Endothelial cell of hepatic sinusoid (primary cell): ENCODE results near the gene FAM107B.
"Not testable (repeated sequence)": the region's sequence is repeated elsewhere in the genome, so short reads cannot be mapped to it uniquely, and the experiment has no call there.

Experiments
- in situ Hi-C: cut with HindIII; loops from 2 replicates; pipeline ENCODE4 v1.10.0; 2017; ENCODE audit warnings: low sequenced_read_pairs

FAM107B gene

DNA sequence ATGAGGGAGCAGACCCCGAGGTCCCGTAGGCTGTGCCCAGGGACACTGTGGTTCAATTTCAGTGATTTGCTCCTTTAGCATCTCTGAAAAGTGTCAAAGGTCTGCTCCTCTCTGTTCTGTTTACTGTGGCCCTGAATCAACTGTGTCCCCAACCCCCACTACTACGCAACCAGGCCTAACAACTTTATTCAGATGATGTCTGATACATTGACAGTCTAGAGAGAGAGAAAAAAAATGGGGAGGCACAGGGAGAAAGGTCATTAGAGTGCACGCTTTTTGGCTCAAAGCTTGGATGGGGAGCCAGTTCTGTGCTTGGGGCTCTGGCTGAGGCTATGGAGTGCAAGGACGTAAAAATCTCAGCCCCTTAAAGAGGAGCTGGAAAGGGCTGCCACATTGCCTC is 77.9 kb downstream of the FAM107B start:
- in situ Hi-C loops = loop anchor here (5.0 kb wide), 1 partner anchor 50 kb away; no protein-coding TSS in a partner anchor

DNA sequence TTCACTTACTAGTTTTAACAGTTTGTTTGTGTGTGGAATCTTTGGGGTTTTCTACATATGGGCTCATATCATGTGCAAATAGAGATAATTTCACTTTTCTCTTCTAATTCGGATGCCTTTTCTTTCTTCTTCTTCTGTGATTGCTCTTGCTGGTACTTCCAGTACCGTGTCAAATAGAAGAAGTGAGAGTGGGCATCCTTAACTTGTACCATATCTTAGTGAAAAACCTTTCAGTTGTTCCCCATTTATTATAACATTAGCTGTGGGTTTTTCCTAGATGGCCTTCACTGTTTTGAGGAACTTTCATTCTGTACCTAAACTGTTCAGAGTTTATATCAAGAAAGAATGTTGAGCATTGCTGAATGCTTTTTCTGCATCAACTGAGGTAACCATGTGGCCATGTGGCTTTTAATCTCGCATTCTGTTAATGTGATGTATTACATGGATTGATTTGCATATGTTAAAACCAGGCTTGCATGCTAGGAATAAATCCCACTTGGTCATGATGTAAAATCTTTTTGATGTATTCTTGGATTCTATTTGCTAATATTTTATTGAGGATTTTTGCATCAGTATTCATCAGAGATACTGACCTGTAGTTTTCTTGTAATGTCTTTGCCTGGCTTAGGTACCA is 78.7 kb downstream of the FAM107B start:
- in situ Hi-C loops = loop anchor here (5.0 kb wide), 1 partner anchor 49 kb away; no protein-coding TSS in a partner anchor

DNA sequence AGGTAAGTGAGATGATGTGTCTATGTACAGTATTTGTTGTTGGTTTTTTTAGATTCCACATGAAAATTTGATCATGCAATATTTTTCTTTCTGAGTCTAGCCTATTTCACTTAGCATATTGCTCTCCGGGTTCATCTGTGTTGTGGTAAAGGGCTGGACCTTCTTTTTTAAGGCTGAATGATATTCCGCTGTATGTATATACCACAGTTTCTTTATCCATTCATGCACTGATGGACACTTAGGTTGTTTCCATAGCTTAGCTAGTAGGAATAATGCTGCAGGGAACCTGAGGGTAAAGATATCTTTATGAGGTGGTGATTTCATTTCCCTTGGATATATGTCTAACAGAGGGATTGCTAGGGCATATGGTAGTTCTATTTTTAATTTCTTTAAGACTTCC is 80.8 kb downstream of the FAM107B start:
- in situ Hi-C loops = no loop called here

DNA sequence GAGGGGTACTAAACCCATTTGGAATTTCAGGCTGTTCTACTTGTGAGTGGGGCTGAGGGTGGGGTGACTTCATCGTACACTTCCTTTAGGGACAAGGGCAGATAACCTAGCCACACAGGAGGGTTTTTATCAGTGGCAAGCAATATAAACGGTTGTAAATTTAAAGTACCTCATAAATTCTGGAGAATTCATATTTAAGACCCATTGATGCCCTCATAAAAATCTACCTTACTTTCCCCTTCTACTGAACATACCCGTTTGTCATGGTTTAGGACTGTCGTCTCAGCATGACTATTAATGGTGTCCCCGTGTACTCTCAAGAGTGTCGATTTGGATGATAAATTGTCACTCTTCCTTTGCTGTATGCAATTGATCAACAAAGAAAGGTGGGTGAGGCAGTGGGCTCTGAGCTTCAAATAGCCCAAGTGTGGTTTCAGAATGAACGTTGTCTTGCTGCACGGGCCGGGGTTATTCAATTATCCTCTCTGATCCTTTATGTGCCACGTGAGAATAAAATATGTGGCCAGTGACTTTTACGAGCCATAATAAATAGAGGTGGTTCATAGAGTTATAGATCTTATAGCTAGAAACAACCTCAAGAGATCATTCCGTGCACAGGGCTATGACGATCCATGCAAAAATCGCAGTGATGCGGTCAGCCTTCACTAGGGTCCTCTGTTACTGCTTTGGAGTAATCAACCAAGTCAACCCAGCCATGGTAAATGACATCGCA is 82.2 kb downstream of the FAM107B start:
- in situ Hi-C loops = no loop called here

GRCh38 chr10:14691359-14691758 is 83.3 kb downstream of the FAM107B start:
- in situ Hi-C loops = no loop called here

DNA sequence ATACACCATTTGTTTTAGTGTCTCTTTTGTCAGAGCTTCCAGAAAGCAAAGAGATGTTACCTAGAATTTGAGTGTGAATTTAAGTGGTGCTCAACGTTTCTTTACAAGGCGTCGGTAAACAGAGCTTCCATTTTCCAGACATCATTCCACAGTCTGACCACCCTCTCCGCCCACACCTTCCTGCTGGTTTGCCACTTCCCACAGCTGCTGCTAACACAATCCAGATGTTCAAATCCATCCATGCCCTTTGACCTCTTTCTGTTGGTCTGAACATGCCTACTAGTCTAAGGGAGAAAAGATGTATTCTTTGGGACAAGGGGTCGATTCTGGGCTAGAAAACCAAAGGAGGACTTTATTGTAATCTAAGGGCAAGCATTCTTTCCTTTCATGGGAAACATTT is 86.1 kb downstream of the FAM107B start:
- in situ Hi-C loops = no loop called here

GRCh38 chr10:14688189-14688588 is 86.5 kb downstream of the FAM107B start:
- in situ Hi-C loops = not testable (repeated sequence)

DNA sequence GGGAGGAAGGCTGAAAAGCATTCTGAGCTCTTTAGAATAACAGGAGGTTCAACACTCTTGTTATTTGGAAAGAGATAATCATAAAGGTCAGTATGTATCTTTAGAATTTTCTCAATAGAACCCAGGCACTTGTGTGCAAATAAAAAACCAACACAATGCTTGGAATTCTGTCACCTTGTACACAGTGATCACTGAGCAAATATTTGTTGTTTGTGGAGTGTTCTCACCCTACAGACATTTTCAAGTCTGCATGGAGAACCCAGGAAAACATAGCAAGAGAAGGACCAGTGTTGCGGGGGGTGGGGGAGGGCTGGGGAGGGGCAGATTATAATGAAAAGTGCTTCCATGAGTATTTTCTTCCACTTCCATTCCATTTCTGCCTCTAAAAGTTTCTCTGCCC is 87.4 kb downstream of the FAM107B start:
- in situ Hi-C loops = no loop called here

DNA sequence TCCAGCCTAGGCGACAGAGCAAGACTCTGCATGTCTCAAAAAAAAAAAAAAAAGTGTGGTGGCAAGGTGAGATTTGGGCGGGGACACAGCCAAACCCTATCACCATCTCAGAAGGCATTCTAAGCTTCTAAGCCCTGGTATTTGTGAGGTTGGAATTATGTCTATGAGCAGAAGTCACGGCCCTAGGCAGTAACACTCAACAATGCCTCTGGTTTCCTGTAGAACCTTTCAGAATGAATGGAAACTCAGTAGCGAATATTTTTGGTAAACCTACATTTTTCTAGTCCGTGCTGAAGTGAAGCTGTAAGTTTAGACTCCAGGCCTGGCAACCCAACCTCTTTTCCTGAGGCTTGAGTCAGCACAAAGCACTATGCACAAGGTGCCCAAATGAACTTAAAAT is 88.3 kb downstream of the FAM107B start:
- in situ Hi-C loops = no loop called here

DNA sequence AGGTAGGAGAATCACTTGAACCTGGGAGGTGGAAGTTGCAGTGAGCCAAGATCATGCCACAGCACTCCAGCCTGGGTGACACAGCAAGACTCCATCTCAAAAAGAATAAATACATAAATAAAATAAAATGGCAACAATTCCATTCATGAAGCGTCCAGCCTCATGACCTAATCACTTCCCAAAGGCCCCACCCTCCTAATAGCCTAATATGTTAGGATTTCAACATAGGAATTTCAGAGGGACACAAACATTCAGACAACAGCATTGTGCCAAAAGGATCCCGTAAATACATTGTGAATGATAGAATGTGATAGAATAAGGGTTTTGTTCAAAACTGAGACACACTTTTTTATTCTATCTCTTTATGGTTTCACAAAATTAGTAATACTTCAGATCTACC is 90.3 kb downstream of the FAM107B start:
- in situ Hi-C loops = no loop called here

GRCh38 chr10:14683256-14683655 is 91.4 kb downstream of the FAM107B start:
- in situ Hi-C loops = no loop called here

DNA sequence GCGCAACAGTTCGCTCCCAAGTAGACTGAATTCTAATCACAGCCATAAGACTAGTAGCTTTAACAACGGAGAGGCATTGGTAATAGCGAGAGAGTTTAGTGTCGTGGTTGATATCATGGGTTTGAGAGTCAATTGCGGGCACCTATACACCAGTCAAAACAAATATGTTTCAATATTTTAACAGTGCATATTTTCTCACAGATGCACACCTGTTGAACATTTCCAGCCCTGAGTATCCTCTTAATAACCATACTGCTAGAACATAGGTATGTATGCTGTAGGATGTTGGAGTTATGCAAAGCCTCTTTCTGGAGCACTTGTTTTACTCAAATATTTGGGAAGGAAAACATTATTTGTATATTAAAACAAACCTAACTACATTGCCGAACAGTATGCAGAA is 92.9 kb downstream of the FAM107B start:
- in situ Hi-C loops = no loop called here

DNA sequence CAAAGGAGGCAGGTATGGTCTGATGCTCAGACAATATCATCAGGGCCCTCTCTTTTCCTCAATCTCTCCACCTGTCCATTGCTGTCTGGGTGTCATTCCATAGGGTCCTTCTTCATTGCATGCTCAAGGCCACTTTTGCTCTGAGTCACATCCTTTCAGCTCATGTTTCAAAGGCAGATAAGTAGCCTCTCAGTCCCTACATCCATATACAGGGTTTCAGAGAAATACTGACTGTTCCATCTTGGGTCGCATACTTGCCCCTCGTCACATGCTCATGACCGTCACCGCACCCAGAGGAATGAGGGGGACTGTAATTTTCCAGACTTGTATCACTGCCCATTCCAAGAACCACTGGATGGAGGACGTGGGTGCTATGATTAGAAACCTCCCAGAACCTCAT is 93.4 kb downstream of the FAM107B start:
- in situ Hi-C loops = no loop called here

DNA sequence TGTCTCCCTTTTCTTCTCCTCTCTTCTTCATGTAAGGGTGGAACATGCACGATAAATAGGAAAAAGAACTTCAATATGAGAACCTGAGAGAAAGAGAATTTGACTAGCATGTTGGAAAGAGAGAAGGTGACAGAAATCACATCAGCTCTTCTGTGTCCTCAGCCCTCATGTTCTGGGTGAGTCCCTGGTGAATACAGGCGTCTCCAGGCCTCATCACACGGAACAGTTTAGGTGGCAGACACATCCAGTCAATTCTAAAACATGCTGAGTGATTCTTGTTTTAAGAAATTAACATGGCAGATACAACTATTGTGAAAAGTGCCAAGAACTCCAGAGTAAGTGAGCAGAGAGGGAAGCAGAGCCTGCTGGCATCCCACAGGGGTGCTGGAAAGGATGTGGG is 96.1 kb downstream of the FAM107B start:
- in situ Hi-C loops = no loop called here

- in situ Hi-C loops = no loop called here
These were observed 98.0 kb downstream of the FAM107B start for GRCh38 chr10:14676732-14677131.

DNA sequence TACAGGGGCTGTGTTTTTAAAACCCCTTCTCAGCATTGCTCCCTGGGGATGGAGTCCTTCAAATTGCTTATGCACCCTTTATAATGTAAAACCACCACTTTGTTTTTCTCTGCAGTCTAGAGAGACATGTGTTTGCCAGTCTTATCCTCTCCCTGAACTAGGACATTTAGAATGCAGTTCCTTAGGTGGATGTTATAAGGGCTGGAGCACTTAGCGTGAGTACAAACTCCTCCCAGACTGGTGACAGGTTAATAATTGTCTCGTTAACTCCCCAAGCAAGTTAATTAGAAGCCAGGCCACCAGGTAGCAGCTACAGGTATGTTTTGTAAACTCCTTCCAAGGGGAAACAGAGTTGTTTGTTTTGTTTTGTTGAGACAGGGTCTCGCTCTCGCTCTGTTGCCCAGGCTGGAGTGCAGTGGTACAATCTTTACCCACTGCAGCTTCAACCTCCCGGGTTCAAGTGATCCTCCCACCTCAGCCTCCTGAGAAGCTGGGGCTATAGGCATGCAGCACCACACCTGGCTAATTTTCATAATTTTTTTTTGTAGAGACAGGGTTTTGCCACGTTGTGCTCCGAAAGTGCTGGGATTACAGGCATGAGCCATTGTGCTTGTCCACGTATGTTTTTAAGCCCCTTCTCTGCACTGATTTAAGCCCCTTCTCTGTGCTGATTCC is 100.2 kb downstream of the FAM107B start:
- in situ Hi-C loops = no loop called here

GRCh38 chr10:14673189-14673861 is 101.4 kb downstream of the FAM107B start:
- in situ Hi-C loops = no loop called here

GRCh38 chr10:14671386-14671831 is 103.3 kb downstream of the FAM107B start:
- in situ Hi-C loops = no loop called here

DNA sequence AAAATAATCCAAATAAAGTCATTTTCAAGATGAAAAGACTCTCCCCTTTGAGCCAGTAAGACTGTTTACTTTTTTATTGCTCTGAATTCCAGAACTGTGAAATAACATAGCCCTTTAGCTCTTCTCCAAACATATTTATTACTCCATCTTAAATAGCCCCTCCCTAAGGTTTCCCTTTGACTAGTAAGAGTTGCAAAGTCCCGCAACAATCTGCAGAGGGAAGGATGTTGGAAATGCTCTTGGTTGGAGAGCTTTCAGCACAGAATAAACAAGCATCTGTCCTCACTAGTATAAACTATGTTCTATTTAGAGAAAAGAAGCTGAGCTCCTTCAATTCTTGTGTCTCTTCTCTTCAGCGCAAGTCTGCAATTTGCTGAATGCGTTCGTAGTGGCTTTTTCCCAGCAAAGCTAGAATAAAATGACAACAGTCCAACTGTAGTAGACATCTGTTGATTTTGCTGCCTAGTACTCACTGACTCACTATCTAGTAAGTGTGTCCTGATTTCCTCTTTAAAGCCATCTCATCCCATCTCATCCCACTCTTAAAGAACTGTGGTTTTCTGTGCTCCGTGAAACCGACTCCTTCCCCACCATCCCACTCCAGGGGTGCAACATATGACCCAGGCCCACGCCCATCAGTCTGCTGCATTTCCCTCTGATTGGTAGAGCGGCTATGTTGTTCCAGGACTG is 104.0 kb downstream of the FAM107B start:
- in situ Hi-C loops = no loop called here

- in situ Hi-C loops = no loop called here
These were observed 105.1 kb downstream of the FAM107B start for GRCh38 chr10:14669576-14669975.

- in situ Hi-C loops = no loop called here
These were observed 106.9 kb downstream of the FAM107B start for GRCh38 chr10:14667781-14668180.
